Left ventricle myocardium superior (tissue), 1 donor: ENCODE measurements around the gene CPEB3. TPM values are rescaled to one million over a fixed set of nuclear protein-coding genes. Genes with fewer than 3 reads are reported as not detected.
"Not testable (repeated sequence)": the region's sequence is repeated elsewhere in the genome, so short reads cannot be mapped to it uniquely, and the experiment has no call there.

Experiments used
- ATAC-seq: fragments of 200-7000 bp; cut with Tn5 transposase; one replicate; pipeline ENCODE4 v1.9.1; 2020; ENCODE audit warnings: mild to moderate bottlenecking, moderate library complexity
- DNase-seq: peaks from one replicate; pipeline ENCODE4 v3.0.0-alpha.2; 2020
- intact Hi-C: fragments of 100-400 bp; cut with micrococcal nuclease; formaldehyde crosslinking; loops from one replicate; pipeline ENCODE4 v1.11.0; 2022
- long read RNA-seq: library from polyadenylated mRNA; unstranded; transcript quantifications from one replicate; pipeline ENCODE4 v2.0.0, GENCODE V29; 2021
- total RNA-seq: library from RNA; stranded (reverse); fragmentation: NEBNext Ultra II Directional; extraction: Animal tissue kit (Norgen Biotek cat#: 25700); gene quantifications from one replicate; pipeline ENCODE4 v1.2.1, GENCODE V29; 2021
- donor health status: DM: no; HTN: yes; CAD: no; lungs with severe emphysema.

Gene CPEB3
- 18.0 TPM for total RNA-seq
- long read RNA-seq, full-length matches to known transcripts, result 1 of 26 reads
- long read RNA-seq, partial matches to known transcripts, result 6 of 26 reads
- long read RNA-seq, other reads (novel, unspliced or antisense), result 19 of 26 reads

DNA sequence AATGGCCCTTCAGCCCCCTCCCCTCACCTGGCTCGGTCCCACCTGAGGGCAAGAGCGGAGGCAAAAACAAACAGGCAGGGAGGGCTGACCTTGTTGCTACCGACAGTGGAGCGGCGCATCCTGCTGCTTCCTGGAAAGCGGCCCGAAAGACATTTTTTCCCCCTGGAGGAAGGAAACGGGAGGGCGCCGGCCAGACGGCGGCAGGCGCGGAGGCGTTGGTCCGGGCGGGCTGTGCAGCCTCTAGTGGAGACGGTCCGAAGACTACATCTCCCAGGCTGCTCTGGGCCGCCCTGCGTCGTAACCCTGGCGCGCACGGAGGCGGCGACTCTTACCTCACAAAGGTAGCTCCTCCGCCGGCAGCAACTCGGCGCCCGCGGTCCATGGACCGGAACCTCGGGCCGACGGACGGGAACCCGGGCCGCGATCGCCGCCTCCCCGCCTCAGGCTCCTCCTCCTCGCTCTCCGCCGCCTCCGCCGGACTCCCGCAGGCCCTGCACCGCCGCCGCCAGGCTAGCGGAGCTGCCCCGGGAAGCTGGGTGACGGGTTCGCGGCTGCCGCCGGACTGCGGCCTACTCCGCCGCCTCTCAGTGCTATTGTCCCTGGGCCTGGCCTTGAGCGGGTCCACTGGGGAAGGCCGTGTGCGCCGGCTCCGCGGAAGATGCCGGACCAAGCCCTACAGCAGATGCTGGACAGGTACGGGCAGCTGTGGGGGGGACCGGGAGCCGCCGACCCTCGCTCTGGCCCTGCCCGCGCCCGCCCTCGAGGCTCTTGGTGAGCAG lies at the start of gene CPEB3, which contains the start of gene MARCHF5:
Gene CPEB3 (minus strand): TSS at position 242 of the 779 bp plus-strand sequence. CDS start 50,728 bp downstream, outside the sequence.
Gene MARCHF5 (plus strand): TSS at position 331 of the 779 bp plus-strand sequence. CDS start 328 bp downstream, at position 659.
- peak; percentile 98 for DNase-seq
- ATAC-seq, result peak; percentile 99
- intact Hi-C loops, result loop anchor here (10.0 kb wide), 1 partner anchor 46 kb away; no protein-coding TSS in a partner anchor

DNA sequence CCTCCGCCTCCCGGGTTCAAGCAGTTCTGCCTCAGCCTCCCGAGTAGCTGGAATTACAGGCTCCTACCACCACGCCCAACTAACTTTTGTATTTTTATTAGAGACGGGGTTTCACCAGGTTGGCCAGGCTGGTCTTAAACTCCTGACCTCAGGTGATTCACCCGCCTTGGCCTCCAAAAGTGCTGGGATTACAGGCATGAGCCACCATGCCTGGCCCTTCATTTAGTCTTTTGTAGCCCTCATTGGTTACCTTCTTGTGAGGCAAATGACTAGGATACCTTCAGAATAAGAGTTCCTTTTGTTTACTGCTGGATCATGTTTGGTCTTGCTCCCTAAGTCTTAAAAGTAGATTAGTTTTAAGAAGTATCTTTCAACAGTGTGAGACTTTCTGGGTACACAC lies 39.0 kb upstream of the CPEB3 start:
- DNase-seq, ATAC-seq, intact Hi-C loops: not testable (repeated sequence)

DNA sequence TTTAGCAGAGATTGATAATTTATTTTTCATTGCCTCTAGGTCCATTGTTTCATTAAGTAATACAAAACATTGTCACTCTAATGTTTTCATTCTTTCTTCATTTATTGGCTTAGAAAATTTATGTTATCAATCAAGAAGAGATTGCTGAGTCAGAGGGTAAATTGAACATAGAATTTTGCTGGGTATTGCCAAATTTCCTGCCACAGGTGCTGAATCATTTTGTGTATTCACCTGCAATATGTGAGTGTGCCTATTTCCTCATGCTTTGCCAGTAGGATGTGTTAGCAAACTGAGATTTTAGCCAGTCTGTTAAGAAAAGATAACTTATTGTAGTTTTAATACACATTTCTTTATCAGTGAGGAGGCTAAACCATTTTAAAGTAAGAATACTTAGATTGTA lies 38.1 kb upstream of the CPEB3 start:
- no peak for ATAC-seq
- intact Hi-C loops, result no loop called here
- DNase-seq, result no peak

DNA sequence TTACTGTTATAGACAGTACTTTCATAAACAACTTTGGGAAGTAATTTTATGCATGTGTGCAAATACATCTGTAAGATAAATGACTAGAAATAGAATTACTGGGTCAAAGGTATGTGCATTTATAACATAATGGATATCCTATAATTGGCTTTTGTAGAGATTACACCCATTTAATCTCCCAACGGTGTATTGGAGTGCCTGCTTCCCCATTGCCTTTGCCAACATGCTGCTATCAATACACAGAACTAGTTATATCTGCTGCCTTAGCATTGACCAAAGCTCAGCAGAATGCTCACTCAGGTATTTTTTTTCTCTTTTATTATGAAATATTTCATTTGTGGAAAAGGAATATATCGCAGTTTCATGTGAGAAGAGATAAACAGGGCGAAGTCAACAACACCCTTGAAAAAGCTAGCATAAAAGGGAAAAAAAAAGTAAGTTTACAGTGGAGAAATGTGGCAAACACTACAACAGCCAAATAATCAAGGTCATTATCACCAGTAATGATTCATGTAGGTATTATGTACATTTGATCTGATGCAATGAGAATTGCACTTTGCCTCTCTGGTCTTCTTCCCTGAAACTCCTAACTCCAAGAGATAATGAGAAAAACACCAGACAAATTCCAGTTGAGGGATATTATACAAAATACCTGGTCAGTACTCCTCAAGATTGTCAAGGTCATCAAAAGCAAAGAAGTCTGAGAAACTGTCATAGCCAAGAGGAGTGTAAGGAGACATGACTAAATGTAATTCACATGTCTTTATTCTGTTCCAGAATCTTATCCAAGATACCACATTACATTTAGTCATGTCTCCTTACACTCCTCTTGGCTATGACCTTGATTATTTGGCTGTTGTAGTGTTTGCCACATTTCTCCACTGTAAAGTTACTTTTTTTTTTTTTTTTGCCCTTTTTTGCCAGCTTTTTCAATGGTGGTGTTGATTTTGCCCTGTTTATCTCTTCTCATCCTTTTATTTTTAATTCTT lies 36.9 kb upstream of the CPEB3 start:
- ATAC-seq (no peak), DNase-seq (no peak)
- intact Hi-C loops, result no loop called here

DNA sequence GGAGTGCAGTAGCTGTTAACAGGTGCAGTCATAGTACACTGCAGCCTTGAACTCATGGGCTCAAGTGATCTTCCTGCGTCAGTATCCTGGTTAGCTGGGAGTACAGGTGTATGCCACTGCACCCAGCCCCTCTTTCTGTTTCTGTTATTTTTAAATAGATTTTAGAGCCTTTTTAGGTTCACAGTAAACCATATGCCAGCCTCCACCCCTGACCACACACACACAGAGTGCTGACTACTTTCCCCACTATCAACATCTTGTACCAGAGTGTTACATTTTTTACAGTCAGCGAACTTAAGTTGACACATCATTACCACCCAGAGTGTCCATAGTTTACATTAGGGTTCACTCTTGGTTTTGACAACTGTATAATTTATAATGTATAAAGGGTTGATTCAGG lies 32.2 kb upstream of the CPEB3 start:
- ATAC-seq (no peak), DNase-seq (no peak)
- intact Hi-C loops, result no loop called here

DNA sequence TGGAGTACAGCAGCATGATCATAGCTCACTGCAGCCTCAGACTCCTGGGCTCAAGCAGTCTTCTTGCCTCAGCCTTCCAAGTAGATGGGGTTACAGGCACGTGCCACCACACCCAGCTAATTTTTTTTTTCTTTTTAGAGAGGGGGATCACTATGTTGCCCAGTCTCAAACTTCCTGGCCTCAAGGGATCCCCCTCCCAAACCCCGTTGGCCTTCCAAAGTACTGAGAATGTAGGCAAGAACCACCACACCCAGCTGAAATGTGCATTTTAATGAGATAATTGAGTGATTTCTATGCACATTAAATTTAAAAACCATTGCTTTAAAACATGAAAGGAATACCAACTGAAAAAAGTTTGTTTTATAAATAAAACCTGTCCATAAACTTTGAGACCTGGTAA lies 25.7 kb upstream of the CPEB3 start:
- no peak for ATAC-seq
- no peak for DNase-seq
- intact Hi-C loops, result no loop called here

DNA sequence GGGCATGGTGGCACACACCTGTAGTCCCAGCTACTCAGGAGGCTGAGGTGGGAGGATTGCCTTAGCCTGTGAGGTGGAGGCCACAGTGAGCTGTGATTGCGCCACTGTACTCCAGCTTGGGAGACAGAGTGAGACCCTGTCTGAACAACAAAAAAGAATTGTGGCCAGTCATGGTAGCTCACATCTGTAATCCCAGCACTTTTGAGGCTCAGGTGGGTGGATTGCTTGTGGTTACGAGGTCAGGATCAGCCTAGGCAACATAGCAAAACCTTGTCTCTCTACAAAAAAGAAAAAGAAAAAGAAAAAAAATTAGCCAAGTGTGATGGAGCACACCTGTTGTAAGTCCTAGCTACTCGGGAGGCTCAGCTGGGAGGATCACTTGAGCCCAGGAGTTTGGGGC lies 22.9 kb upstream of the CPEB3 start:
- DNase-seq (no peak), ATAC-seq (no peak)
- intact Hi-C loops, result no loop called here

DNA sequence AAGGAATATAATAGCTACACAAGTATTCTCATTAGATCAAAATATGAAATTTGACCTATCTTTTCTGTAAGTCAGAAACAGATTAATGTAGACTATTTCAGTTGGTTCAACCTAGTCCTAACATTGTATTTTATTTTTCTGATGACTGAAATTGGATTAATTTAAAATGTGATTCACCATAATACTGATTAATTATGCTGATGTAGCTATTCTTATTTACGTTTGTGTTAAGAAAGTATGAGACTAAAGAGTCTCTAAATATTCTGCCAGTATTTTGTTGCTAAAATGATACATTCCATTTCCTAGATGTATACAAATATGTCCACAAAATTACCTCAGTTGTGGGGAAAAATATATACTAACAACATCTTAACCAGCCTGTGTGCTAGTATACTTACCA lies 18.4 kb upstream of the CPEB3 start:
- intact Hi-C loops, result no loop called here
- DNase-seq, result no peak
- no peak for ATAC-seq

DNA sequence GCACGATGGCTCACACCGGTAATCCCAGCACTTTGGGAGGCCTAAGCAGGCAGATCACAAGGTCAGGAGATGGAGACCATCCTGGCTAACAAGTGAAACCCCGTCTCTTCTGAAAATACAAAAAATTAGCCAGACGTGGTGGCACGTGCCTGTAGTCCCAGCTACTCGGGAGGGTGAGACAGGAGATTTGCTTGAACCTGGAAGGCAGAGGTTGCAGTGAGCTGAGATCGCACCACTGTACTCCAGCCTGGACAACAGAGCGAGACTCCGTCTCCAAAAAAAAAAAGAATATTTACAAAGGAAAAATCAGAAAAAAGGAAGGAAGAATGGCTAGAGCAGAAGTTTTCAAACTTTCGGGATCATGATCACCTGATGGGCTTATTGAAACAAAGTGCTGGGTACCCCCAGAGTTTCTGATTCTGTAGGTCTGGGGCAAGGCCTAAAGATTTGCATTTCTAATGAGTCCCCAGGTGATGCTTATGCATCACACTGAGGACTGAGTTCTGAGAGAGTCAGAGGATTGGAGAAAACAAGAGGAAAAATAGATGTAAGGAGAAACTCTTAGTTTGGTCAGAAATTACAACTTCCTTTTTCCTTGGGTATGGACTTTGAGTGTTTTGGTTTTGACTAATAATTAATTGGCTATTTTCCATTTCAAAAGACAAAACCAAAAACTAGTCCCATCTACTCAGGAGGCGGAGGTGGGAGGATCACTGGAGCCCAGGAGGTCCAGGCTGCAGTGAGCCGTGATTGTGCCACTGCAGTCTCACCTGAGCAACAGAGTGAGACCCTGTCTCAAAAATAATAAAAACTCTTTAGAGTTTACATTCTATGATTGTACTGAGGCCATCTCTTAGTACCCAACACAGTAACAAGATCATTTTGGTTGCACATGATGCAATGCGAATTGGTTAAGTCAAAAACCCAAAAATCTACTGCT lies 14.5 kb upstream of the CPEB3 start:
- intact Hi-C loops, result no loop called here
- DNase-seq (no peak), ATAC-seq (no peak)

DNA sequence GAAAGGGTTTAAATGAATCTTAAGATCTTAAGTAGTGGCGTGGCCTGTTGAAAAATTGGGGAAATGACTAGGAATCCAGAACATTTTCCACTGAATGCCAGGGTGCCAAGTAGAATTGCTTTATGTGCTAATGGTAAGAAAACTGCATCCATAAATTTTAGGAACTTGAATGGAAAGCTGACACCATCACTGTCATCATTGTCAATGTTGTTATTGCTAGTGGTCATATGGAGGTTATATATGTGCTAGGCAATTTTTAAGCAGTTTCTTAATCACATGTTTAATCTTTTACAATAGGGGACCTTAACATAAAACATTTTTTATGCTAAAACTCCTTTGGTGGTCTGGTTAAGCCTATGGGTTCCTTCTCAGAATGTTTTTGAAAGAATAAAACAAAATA lies 13.2 kb upstream of the CPEB3 start:
- intact Hi-C loops, result no loop called here
- DNase-seq, result no peak
- no peak for ATAC-seq

DNA sequence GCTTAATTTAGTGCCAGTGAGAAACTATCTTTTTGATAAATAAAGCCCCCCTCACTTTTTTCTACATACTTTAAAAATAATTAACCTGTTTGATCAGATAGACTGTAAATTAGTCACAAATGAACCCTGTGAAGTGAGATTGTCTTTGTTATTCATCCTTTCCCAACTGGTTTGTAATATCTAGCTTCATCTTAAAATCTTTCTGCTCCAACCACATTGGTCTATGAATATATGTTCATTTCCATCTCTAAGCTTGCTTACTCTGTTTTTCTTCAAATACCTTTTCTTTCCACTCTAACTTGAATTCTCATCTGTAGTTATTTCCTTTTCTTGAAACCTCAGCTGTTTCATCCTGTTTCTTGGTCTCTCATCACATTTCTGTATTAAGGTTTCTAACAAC lies 12.2 kb upstream of the CPEB3 start:
- intact Hi-C loops, result no loop called here
- DNase-seq (no peak), ATAC-seq (no peak)

DNA sequence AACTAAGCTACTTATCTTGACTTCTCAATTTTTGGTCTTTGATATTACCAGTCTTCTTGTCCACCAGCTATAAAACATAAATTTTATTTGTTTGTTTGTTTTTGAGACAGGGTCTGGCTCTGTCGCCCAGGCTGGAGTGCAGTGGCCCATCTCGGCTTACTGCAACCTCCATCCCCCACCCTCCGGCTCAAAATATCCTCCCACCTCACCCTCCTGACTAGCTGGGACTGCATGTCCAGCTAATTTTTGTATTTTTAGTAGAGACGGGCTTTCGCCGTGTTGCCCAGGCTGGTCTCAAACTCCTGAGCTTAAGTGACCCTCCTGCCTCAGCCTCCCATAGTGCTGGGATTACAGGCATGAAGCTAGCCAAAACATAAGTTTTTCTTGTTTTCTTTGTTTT lies 7.6 kb upstream of the CPEB3 start:
- peak; percentile 86 for ATAC-seq
- intact Hi-C loops, result loop anchor here (10.0 kb wide), 1 partner anchor 54 kb away; no protein-coding TSS in a partner anchor
- no peak for DNase-seq

DNA sequence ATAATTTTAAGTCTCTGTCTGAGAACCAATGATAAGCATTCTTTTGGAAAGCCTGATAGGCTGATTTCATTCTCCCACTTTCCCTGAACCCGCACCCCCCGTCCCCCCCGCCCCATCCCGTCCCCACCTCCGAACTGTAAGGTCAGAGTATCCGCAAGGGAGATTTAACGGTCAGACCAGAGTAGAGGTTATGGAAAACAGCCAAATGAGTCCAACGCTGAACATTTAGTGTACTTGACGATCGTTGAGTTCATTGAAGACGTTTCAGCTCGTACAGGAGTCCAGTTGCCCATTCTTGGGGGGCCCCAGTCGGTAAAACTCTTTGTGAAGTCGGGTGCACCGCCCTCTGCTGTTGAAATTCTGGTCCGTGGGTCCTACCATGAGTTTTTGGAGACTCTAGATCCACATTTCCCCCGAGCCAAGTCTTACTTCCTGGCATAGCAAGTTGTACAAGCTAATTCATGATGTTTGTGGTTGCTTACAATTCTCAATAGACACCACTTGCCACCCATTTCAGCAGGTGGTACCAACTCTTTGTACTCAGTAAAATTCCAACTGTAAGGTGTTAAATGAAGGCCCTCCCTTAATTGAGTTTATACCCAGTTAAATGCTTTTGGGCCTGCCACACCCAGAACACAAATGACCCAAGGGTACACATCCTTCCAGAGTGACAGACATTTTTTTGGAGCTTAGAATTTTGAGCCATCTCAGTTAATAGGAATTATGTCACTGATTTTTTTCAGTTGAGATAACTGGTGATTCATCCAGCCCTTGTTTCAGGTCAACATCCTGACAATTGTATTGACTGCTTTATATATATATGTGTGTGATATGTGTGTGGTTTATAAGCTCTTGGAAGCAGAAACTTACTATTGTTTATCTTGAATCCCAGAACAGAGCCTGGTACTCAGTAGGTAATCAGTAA lies 1.3 kb upstream of the CPEB3 start:
- intact Hi-C loops, result loop anchor here (10.0 kb wide), 1 partner anchor 47 kb away; no protein-coding TSS in a partner anchor

DNA sequence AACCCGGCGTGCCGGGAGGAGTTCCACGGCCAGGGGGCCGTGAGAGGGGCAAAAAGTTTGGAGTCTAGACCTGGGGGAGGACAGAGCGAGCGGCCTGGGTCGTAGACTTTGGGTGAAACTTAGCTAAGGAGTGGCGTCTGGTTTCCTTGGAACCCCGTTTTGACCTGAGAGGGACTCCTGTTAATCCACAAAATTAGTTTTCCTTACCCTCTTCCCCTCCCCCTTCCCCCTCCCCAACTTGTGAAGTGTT lies 663 bp upstream of the CPEB3 start:
- no peak for DNase-seq
- no peak for ATAC-seq
- intact Hi-C loops, result loop anchor here (10.0 kb wide), 1 partner anchor 47 kb away; no protein-coding TSS in a partner anchor

More for the DNA sequence above, 1.3 kb upstream of the CPEB3 start:
- ATAC-seq (peak; percentile 15), DNase-seq (peak; percentile 63)

DNA sequence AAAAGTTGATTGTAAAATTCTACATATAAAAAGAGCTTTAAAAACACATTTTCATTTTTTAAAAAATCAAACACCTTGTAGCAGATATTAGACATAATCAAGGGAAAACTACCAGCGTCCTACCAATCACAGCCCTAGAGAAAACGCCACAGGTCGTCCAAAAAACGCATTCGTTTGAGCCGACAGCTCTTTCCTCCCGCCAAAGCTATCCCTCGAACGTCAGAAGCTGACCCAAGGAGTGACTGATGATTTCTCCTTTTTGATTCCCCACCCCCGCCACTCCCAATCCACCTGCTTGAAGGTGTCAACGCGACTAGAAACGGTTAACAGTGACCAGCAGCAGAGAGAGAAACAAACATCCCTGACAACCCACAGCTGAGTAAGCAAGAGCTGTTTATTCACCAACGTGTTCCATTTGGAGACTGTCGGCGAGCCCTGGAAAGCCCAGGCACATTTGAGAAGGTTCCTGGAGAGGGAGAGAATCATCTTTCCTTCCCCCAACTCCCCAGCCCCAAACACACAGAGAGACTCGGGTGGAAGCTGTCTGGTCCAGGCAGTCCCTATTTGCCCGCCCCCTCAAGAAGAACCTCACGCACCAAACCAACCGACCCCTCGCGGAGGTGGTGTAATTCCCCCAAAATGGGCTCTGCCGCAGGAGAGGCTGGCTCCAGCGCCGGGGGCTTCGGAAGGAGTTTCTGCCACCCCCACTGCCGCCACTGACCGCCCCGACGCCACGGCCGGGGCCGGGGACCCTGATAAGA lies 622 bp downstream of the CPEB3 start:
- no peak for DNase-seq
- ATAC-seq, result peak; percentile 31
- intact Hi-C loops, result loop anchor here (10.0 kb wide), 1 partner anchor 45 kb away; no protein-coding TSS in a partner anchor

DNA sequence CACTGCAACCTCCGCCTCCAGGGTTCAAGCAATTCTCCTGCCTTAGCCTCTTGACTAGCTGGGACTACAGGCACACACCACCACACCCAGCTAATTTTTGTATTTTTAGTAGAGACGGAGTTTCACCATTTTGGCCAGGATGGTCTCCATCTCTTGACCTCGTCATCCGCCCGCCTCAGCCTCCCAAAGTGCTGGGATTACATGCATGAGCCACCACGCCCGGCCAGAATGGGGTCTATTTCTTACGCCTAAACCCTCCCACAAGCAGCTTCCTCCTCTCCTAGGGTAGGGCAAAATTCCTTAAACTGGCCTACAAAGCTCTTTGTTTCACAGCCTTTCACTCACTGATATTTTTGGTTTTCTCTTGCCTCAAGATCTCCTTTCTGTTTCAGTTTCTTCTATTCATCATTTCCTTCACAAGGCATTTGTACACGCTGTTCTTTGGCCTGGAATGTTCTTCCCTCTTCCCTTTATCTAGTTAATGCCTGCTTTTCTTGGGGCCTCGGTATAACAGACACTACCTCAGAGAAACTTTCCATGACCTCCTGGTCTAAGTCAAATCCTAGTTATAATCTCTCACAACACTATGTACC lies 6.7 kb downstream of the CPEB3 start:
- DNase-seq (no peak), ATAC-seq (peak; percentile 59)
- intact Hi-C loops, result no loop called here
